Colon (tissue), 2 donors: ENCODE results near the gene ANKRD9.

Experiments
- FAIRE-seq: peaks from 2 replicates; lab custom pipeline; 2012; peaks lifted over from hg19 to GRCh38; lab: Jason Lieb, UNC
- donor health status: control.
- donor health status: control.

The ANKRD9 gene

DNA sequence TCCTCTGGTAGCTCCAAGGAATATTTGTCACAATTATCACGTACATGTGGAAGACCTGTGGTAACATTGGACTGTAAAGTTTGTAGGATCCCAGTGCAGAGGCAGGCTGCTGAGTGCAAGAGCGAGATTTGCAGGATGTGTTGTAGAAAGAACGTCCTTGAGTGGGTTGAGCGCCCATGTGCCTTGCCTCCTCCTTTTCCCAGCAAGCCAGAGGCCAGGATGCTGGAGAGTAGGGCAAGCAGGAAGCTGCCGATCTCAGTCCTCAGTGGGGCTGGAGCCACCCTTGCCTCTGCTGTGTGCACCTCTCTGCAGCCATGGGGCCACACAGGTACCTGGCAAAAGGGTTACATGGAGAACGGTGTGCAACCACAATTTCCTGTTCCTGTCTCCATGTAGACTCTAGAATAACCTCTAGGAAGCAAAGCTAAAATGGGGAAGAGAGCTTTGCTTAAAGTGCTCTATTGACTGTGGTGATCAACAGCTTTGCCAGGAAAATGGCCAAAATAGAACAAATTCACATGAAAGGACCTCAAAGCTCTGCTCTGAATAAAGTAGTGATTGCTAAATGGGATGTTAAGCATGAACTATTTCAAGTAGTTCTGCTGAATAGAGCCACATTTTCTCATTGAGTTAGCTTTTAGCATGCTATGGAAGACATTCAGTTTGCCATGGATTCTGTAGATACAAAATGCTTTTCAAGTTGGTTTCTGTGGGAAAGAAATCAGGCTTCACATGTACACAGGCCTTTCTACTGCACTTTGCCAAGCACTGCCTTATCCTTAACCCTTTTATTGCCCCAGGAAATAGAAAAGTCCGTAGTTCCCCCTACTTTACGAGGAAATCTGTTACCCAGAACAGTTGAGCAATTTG is 37.4 kb downstream of the ANKRD9 start:
- no peak for FAIRE-seq

DNA sequence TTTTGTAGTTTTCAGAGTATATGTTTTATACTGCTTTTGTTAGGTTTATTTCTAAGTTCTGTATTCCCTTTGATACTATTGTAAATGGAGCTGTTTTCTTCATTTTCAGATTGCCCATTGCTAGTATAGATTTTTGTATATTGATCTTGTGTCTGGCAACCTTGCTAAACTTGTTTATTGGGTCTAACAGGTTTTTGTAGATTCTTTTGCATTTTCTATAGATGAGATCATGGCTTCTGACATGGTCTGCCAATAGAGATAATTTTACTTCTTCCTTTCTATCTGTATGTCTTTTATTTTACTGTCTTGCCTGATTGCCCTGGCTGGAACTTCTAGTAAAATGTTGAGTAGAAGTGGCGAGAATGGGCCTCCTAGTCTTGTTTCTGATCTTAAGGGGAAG is 40.3 kb downstream of the ANKRD9 start:
- FAIRE-seq = no peak

GRCh38 chr14:102464846-102465341 is 44.7 kb downstream of the ANKRD9 start:
- no peak for FAIRE-seq

GRCh38 chr14:102464006-102464405 is 45.6 kb downstream of the ANKRD9 start:
- no peak for FAIRE-seq

- FAIRE-seq = no peak
Observed at GRCh38 chr14:102462391-102462790, 47.2 kb downstream of the ANKRD9 start.

- no peak for FAIRE-seq
Observed at GRCh38 chr14:102461490-102462338, 47.9 kb downstream of the ANKRD9 start.

DNA sequence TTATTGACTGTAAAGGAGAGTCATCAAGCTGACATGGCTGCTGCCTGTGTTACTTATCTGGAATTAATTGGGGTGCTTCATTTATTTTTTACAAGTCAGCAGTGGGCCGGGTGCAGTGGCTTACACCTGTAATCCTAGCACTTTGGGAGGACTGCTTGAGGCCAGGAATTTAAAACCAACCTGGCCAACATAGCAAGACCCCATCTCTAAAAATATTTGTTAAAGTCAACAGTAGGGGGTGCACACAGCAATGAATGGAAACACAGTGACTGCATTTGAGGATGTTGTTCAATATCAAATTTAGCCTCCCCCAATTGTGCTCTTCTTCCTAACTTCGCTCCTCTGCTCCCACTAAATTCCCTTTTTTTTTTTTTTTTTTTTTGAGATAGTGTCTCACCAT is 52.1 kb downstream of the ANKRD9 start:
- FAIRE-seq = no peak

GRCh38 chr14:102454711-102455110 is 54.9 kb downstream of the ANKRD9 start:
- no peak for FAIRE-seq

- no peak for FAIRE-seq
Observed at GRCh38 chr14:102452302-102452701, 57.3 kb downstream of the ANKRD9 start.
